Hypothalamus (tissue), 51 donors: ENCODE results near the gene NTRK3.
"Not testable (repeated sequence)": the region's sequence is repeated elsewhere in the genome, so short reads cannot be mapped to it uniquely, and the experiment has no call there.

ENCODE experiments used
- DNase-seq, 51 donors: peaks; one replicate each; lab custom pipeline; 2025; lab: John Stamatoyannopoulos, UW

Gene NTRK3

GRCh38 chr15:87858651-87859050 lies 397.9 kb downstream of the NTRK3 start:
- no peak for DNase-seq

- DNase-seq, result no peak
Observed at GRCh38 chr15:87851497-87851896, 405.0 kb downstream of the NTRK3 start.

- DNase-seq, result no peak
Observed at GRCh38 chr15:87850916-87851315, 405.6 kb downstream of the NTRK3 start.

- DNase-seq, result no peak
Observed at GRCh38 chr15:87849181-87849580, 407.4 kb downstream of the NTRK3 start.

GRCh38 chr15:87848012-87848411 lies 408.5 kb downstream of the NTRK3 start:
- DNase-seq, result no peak

GRCh38 chr15:87846746-87847145 lies 409.8 kb downstream of the NTRK3 start:
- DNase-seq, result no peak

- no peak for DNase-seq
Observed at GRCh38 chr15:87843312-87843711, 413.2 kb downstream of the NTRK3 start.

GRCh38 chr15:87841426-87841998 lies 415.0 kb downstream of the NTRK3 start:
- DNase-seq, result no peak

GRCh38 chr15:87835830-87836229 lies 420.7 kb downstream of the NTRK3 start:
- not testable (repeated sequence) for DNase-seq

- not testable (repeated sequence) for DNase-seq
Observed at GRCh38 chr15:87833333-87833732, 423.2 kb downstream of the NTRK3 start.

GRCh38 chr15:87829332-87830050 lies 427.0 kb downstream of the NTRK3 start:
- DNase-seq, result no peak

- DNase-seq, result no peak
Observed at GRCh38 chr15:87828608-87829007, 427.9 kb downstream of the NTRK3 start.

GRCh38 chr15:87827131-87827530 lies 429.4 kb downstream of the NTRK3 start:
- DNase-seq, result no peak

GRCh38 chr15:87826119-87826747 lies 430.3 kb downstream of the NTRK3 start:
- DNase-seq, result no peak

GRCh38 chr15:87818756-87819155 lies 437.8 kb downstream of the NTRK3 start:
- no peak for DNase-seq

GRCh38 chr15:87817553-87817952 lies 439.0 kb downstream of the NTRK3 start:
- no peak for DNase-seq

GRCh38 chr15:87816811-87817210 lies 439.7 kb downstream of the NTRK3 start:
- no peak for DNase-seq

- no peak for DNase-seq
Observed at GRCh38 chr15:87816016-87816415, 440.5 kb downstream of the NTRK3 start.
